Sigmoid colon (tissue), 7 donors: ENCODE measurements around the gene RCN1. TPM values are rescaled to one million over a fixed set of nuclear protein-coding genes. Genes with fewer than 3 reads are reported as not detected.

Experiments used
- DNase-seq: peaks from one replicate; pipeline ENCODE4 v3.0.0-alpha.2; 2019
- H3K27ac ChIP-seq, 4 donors: fragments of 200-600 bp; sonication (generic); one replicate each; pipeline ENCODE4 v1.5.1; 2016 to 2019; ENCODE audit warnings: mild to moderate bottlenecking in 1 of 4
- H3K27me3 ChIP-seq, 3 donors: fragments of 200-600 bp; sonication (generic); one replicate each; pipeline ENCODE4 v1.5.1; 2019; ENCODE audit warnings: mild to moderate bottlenecking in 1 of 3
- H3K36me3 ChIP-seq, 4 donors: fragments of 200-600 bp; sonication (generic); one replicate each; pipeline ENCODE4 v1.5.1; 2016 to 2019
- H3K4me1 ChIP-seq, 4 donors: fragments of 200-600 bp; sonication (generic); one replicate each; pipeline ENCODE4 v1.5.1; 2017 to 2019
- H3K4me3 ChIP-seq, 4 donors: fragments of 200-600 bp; sonication (generic); one replicate each; pipeline ENCODE4 v1.5.1; 2017 to 2019; ENCODE audit warnings: mild to moderate bottlenecking in 2 of 4, moderate library complexity in 1 of 4
- H3K9me3 ChIP-seq, 4 donors: fragments of 200-600 bp in 3 of 4; sonication (generic) in 3 of 4; one replicate each; pipeline versions ENCODE4 v1.5.1 to v1.6.1; 2013 to 2019
- EP300 ChIP-seq, 4 donors: sonication (generic); formaldehyde crosslinking; IDR thresholded peaks; one replicate each; pipeline ENCODE4 v1.6.1; 2017; ENCODE audit warnings: antibody characterized with exemption in 4 of 4
- POLR2A ChIP-seq, 2 donors: fragments of 450-650 bp; IDR thresholded peaks; one replicate each; pipeline ENCODE4 v1.6.1; 2016; ENCODE audit warnings: antibody characterized with exemption in 2 of 2, mild to moderate bottlenecking in 2 of 2, moderate library complexity in 2 of 2
- POLR2AphosphoS5 ChIP-seq, 4 donors: sonication (generic); formaldehyde crosslinking; IDR thresholded peaks; one replicate each; pipeline ENCODE4 v1.6.1; 2017; ENCODE audit warnings: antibody characterized with exemption in 4 of 4
- WGBS, 2 donors: extraction: QIAGEN DNeasy Blood & Tissue Kit; methylation state at CpG; one replicate each; pipeline ENCODE4 v1.1.7; 2013; 5-methylcytosine and 5-hydroxymethylcytosine counted together
- intact Hi-C: fragments of 100-400 bp; cut with DNase I; formaldehyde crosslinking; loops from one replicate; pipeline ENCODE4 v1.15.1; 2023
- polyA plus RNA-seq, 3 donors: library from polyadenylated mRNA; stranded (reverse); fragments of 200-250 nt; gene quantifications; one replicate each; pipeline ENCODE4 v1.2.3, GENCODE V29; 2013
- total RNA-seq, 4 donors: library from RNA; depleted of rRNA; stranded (reverse); fragments of >200 nt; gene quantifications; one replicate each; pipeline ENCODE4 v1.1.0, GENCODE V29; 2016
- TF ChIP-seq, protein P1 (sequence below), 4 experiments: fragments of 450-650 bp in 3 of 4; fragments of 200-600 bp in 1 of 4; IDR thresholded peaks; one replicate each; pipeline ENCODE4 v1.5.1; 2016 to 2019; ENCODE audit warnings: antibody characterized with exemption in 4 of 4, mild to moderate bottlenecking in 3 of 4, moderate library complexity in 2 of 4
- donor health status: healthy with polysubstance abuse.
- donor health status: Bipolar disorder and iron deficiency.
- donor health status: healthy.

The RCN1 gene
- total and polyA plus RNA-seq, 7 donors: 9.7 to 58.4 (median 34.1) TPM

DNA sequence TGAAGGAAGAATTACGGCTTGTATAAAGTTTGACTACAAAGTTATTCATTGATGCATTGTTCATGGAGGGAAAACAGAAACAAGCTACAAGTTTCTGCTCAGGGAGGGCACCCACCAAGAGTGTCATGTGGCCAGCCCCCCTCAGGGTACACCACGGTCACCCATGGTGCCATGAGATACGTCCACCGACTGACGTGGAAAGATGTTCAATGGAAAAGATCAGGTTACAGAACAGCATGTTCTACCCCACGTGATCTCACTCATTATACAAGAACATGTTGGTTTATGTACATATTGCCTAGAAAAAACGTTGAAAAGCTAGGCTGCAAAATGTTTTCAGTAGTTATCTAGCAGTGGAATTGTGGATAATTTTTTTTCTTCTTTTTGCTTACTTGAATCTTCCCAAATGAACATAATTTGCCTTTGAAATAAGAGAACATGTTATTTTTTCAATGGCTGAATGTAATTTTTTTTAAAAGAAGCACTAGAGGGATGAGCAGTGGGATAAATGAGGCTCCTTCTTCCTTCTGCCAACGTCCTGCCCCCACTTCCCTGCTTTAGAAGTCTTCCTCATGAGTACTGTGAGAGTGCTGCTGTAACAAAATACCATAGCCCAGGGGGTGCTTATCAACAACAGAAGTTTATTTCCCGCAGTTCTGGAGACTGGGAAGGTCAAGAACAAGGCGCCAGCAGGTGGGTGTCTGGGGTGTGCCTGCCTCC is 22.5 kb downstream of the RCN1 start:
- H3K9me3 ChIP-seq: no peaks in the 10 kb centered on the region
- intact Hi-C loops: no loop called here
- H3K4me1 ChIP-seq: no peaks in the 10 kb centered on the region
- no peak for DNase-seq
- no peaks in the 10 kb centered on the region for H3K27me3 ChIP-seq
- no peaks in the 10 kb centered on the region for H3K36me3 ChIP-seq
- WGBS, 2 donors: 60% methylated on average over 10 of the region's 10 CpGs
- no peak for TF ChIP-seq POLR2AphosphoS5 (IDR thresholded peaks at IDR 0.05)
- TF ChIP-seq, protein P1, sequence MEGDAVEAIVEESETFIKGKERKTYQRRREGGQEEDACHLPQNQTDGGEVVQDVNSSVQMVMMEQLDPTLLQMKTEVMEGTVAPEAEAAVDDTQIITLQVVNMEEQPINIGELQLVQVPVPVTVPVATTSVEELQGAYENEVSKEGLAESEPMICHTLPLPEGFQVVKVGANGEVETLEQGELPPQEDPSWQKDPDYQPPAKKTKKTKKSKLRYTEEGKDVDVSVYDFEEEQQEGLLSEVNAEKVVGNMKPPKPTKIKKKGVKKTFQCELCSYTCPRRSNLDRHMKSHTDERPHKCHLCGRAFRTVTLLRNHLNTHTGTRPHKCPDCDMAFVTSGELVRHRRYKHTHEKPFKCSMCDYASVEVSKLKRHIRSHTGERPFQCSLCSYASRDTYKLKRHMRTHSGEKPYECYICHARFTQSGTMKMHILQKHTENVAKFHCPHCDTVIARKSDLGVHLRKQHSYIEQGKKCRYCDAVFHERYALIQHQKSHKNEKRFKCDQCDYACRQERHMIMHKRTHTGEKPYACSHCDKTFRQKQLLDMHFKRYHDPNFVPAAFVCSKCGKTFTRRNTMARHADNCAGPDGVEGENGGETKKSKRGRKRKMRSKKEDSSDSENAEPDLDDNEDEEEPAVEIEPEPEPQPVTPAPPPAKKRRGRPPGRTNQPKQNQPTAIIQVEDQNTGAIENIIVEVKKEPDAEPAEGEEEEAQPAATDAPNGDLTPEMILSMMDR (IDR thresholded peaks at IDR 0.05): no peak
- TF ChIP-seq POLR2A (IDR thresholded peaks at IDR 0.05): no peak
- no peak for TF ChIP-seq EP300 (IDR thresholded peaks at IDR 0.05)
- no peak overlapping the region for H3K27ac ChIP-seq
- H3K4me3 ChIP-seq: no peak overlapping the region

- Histone ChIP-seq H3K4me1 (no peaks in the 10 kb centered on the region), H3K9me3 (no peaks in the 10 kb centered on the region), H3K27ac (no peak overlapping the region), H3K36me3 (no peaks in the 10 kb centered on the region), H3K27me3 (no peaks in the 10 kb centered on the region), H3K4me3 (no peak overlapping the region)
- DNase-seq: no peak
- TF ChIP-seq POLR2A (IDR thresholded peaks at IDR 0.05): no peak
- TF ChIP-seq POLR2AphosphoS5 (IDR thresholded peaks at IDR 0.05): no peak
- no peak for TF ChIP-seq EP300 (IDR thresholded peaks at IDR 0.05)
- TF ChIP-seq, protein P1 (IDR thresholded peaks at IDR 0.05): no peak
- intact Hi-C loops: no loop called here
- WGBS, 2 donors: 90 to 93% methylated on average over 2 of the region's 2 CpGs
Observed at GRCh38 chr11:32113920-32114203, 23.0 kb downstream of the RCN1 start.

GRCh38 chr11:32115446-32115845 is 24.6 kb downstream of the RCN1 start:
- intact Hi-C loops: no loop called here
- no peak for DNase-seq
- TF ChIP-seq POLR2A (IDR thresholded peaks at IDR 0.05): no peak
- no peak for TF ChIP-seq POLR2AphosphoS5 (IDR thresholded peaks at IDR 0.05)
- no peak for TF ChIP-seq EP300 (IDR thresholded peaks at IDR 0.05)
- TF ChIP-seq, protein P1 (IDR thresholded peaks at IDR 0.05): no peak
- no peak overlapping the region for H3K27ac ChIP-seq
- no peaks in the 10 kb centered on the region for H3K4me1 ChIP-seq
- no peak overlapping the region for H3K4me3 ChIP-seq
- H3K36me3 ChIP-seq: no peaks in the 10 kb centered on the region
- WGBS, 2 donors: 63 to 74% methylated on average over 5 of the region's 5 CpGs
- no peaks in the 10 kb centered on the region for H3K9me3 ChIP-seq
- H3K27me3 ChIP-seq: no peaks in the 10 kb centered on the region

GRCh38 chr11:32116668-32117067 is 25.8 kb downstream of the RCN1 start:
- Histone ChIP-seq H3K4me3 (no peak overlapping the region), H3K4me1 (no peaks in the 10 kb centered on the region), H3K27ac (no peak overlapping the region), H3K9me3 (no peaks in the 10 kb centered on the region), H3K27me3 (no peaks in the 10 kb centered on the region), H3K36me3 (no peaks in the 10 kb centered on the region)
- 93 to 96% methylated on average over 2 of the region's 2 CpGs for WGBS, 2 donors
- intact Hi-C loops: no loop called here
- no peak for DNase-seq
- TF ChIP-seq POLR2AphosphoS5 (IDR thresholded peaks at IDR 0.05): no peak
- no peak for TF ChIP-seq EP300 (IDR thresholded peaks at IDR 0.05)
- TF ChIP-seq, protein P1 (IDR thresholded peaks at IDR 0.05): no peak
- no peak for TF ChIP-seq POLR2A (IDR thresholded peaks at IDR 0.05)
